GM23338 (cell line): Measurements from ENCODE around the gene BCDIN3D. TPM values are rescaled to one million over a fixed set of nuclear protein-coding genes. Genes with fewer than 3 reads are reported as not detected.

Source experiments
- ATAC-seq: fragments of 200-7000 bp; cut with Tn5 transposase; 3 replicates; pipeline ENCODE4 v1.9.1; 2020
- DNase-seq: peaks from one replicate; pipeline ENCODE4 v3.0.0-alpha.2; 2015; ENCODE audit warnings: low spot score
- H2AFZ ChIP-seq: fragments of 200-600 bp; sonication (generic); 2 replicates; pipeline ENCODE4 v1.8.0; 2016; ENCODE audit warnings: antibody characterized with exemption, mild to moderate bottlenecking, moderate library complexity
- H3F3A ChIP-seq: fragments of 200-600 bp; sonication (generic); replicated peaks from 2 replicates; pipeline ENCODE4 v1.8.0; 2017; ENCODE audit warnings: antibody characterized with exemption, mixed run types, low read depth
- H3K27ac ChIP-seq: fragments of 200-600 bp; sonication (generic); 2 replicates; pipeline ENCODE4 v1.6.1; 2016; ENCODE audit warnings: low read depth
- H3K27me3 ChIP-seq: fragments of 200-600 bp; sonication (generic); 2 replicates; pipeline ENCODE4 v1.8.0; 2016; ENCODE audit warnings: mild to moderate bottlenecking, mixed run types, moderate library complexity; ENCODE audit not compliant: insufficient read depth
- H3K36me3 ChIP-seq: fragments of 200-600 bp; sonication (generic); 2 replicates; pipeline ENCODE4 v1.8.0; 2016; ENCODE audit warnings: mild to moderate bottlenecking; ENCODE audit not compliant: insufficient read depth
- H3K4me1 ChIP-seq: fragments of 200-600 bp; sonication (generic); 2 replicates; pipeline ENCODE4 v1.8.0; 2016; ENCODE audit warnings: mild to moderate bottlenecking, moderate library complexity; ENCODE audit not compliant: insufficient read depth
- H3K4me2 ChIP-seq: fragments of 200-600 bp; sonication (generic); 2 replicates; pipeline ENCODE4 v1.7.1; 2017; ENCODE audit warnings: mixed run types
- H3K4me3 ChIP-seq: fragments of 200-600 bp; sonication (generic); 2 replicates; pipeline ENCODE4 v1.6.1; 2016; ENCODE audit warnings: mixed run types
- H3K79me2 ChIP-seq: fragments of 200-600 bp; sonication (generic); replicated peaks from 2 replicates; pipeline ENCODE4 v1.8.0; 2017; ENCODE audit warnings: mild to moderate bottlenecking; ENCODE audit not compliant: insufficient read depth
- H3K9me2 ChIP-seq: fragments of 200-600 bp; sonication (generic); 2 replicates; pipeline ENCODE4 v1.8.0; 2017; ENCODE audit not compliant: insufficient read depth
- H4K20me1 ChIP-seq: fragments of 200-600 bp; sonication (generic); replicated peaks from 2 replicates; pipeline ENCODE4 v1.8.0; 2017; ENCODE audit warnings: mild to moderate bottlenecking; ENCODE audit not compliant: insufficient read depth
- H3K27ac Mint-ChIP-seq: 2 replicates; pipeline ENCODE4 v1.8.0; 2020; ENCODE audit warnings: inconsistent platforms, mild to moderate bottlenecking, moderate library complexity, mixed read lengths
- H3K27me3 Mint-ChIP-seq: 3 replicates; pipeline ENCODE4 v1.8.0; 2022; ENCODE audit warnings: low read depth, mild to moderate bottlenecking, moderate library complexity, mixed read lengths, inconsistent platforms; ENCODE audit not compliant: insufficient read depth, poor library complexity
- H3K36me3 Mint-ChIP-seq: 3 replicates; pipeline ENCODE4 v1.8.0; 2021; ENCODE audit warnings: low read depth, mild to moderate bottlenecking, inconsistent platforms, moderate library complexity, mixed read lengths
- H3K4me1 Mint-ChIP-seq: 3 replicates; pipeline ENCODE4 v1.8.0; 2020; ENCODE audit warnings: mild to moderate bottlenecking, inconsistent platforms, mixed read lengths
- H3K4me3 Mint-ChIP-seq: 3 replicates; pipeline ENCODE4 v1.8.0; 2021; ENCODE audit warnings: moderate library complexity, mild to moderate bottlenecking, inconsistent platforms, mixed read lengths
- H3K9me3 Mint-ChIP-seq: 3 replicates; pipeline ENCODE4 v1.8.0; 2020; ENCODE audit warnings: moderate library complexity, mild to moderate bottlenecking, inconsistent platforms, mixed read lengths
- CTCF ChIP-seq, 2 experiments: fragments of 200-600 bp in 1 of 2; sonication (generic) in 1 of 2; conservative IDR thresholded peaks; 2 replicates each; pipeline versions ENCODE4 v1.5.1 to v1.6.1; 2016 to 2017; ENCODE audit warnings: antibody characterized with exemption in 2 of 2, low read depth in 2 of 2, mild to moderate bottlenecking in 2 of 2, moderate library complexity in 1 of 2
- ETS1 ChIP-seq: IDR thresholded peaks from 2 replicates; pipeline ENCODE4 v1.6.1; 2016; ENCODE audit warnings: antibody characterized with exemption
- EZH2phosphoT487 ChIP-seq: fragments of 200-600 bp; sonication (generic); IDR thresholded peaks from one replicate; pipeline ENCODE4 v1.8.1; 2018; ENCODE audit warnings: antibody characterized with exemption; ENCODE audit not compliant: unreplicated experiment
- POLR2AphosphoS5 ChIP-seq: IDR thresholded peaks from 2 replicates; pipeline ENCODE4 v1.6.1; 2016; ENCODE audit warnings: antibody characterized with exemption, low read depth
- STAT1 ChIP-seq: IDR thresholded peaks from one replicate; pipeline ENCODE4 v1.6.1; 2016; ENCODE audit warnings: antibody characterized with exemption; ENCODE audit not compliant: unreplicated experiment
- ZNF114 ChIP-seq: fragments of 250-450 bp; sonication (Bioruptor Pico); IDR thresholded peaks from 2 replicates; pipeline ENCODE4 v1.5.0; 2020; ENCODE audit warnings: mild to moderate bottlenecking, moderate library complexity
- ZNF331 ChIP-seq: fragments of 250-450 bp; sonication (Bioruptor Pico); IDR thresholded peaks from 2 replicates; pipeline ENCODE4 v1.5.0; 2020; ENCODE audit warnings: low read depth, mild to moderate bottlenecking, moderate library complexity
- polyA plus RNA-seq: library from polyadenylated mRNA; unstranded; fragments of >200 nt; fragmentation: Nextera tagmentation; extraction: Ambion mirVana; gene quantifications from 2 replicates; pipeline ENCODE4 v1.2.1, GENCODE V29; 2016
- total RNA-seq: library from RNA; depleted of rRNA; stranded (reverse); fragments of >200 nt; shearing (Covaris generic); gene quantifications from 2 replicates; pipeline ENCODE4 v1.2.3, GENCODE V29; 2014

The BCDIN3D gene
- total and polyA plus RNA-seq, 2 experiments from 2014 or later = 1.4 to 1.8 TPM

DNA sequence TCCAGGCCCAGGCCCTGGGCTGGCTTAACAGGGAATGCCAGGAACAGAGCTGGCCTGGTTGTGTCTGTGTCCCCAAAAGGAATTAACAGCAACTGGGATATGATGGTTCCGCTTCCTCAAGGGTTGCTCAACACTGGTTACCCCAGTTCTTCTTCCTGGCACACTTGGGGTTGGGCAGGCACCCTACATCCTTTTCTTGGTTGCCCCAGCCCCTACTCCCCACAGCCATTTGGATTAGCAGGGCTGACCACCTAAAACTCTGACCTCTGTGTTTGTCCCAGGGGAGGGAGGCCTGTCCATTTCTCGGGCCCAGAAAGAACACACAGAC, 45.5 kb downstream of the BCDIN3D start (continued):
- TF ChIP-seq STAT1 = no peak
- TF ChIP-seq ZNF331 (CRISPR knock-in tag) = no peak
- no peak for TF ChIP-seq CTCF (conservative IDR thresholded peaks at IDR 0.05; ENCODE audit: low read depth in 2 of 2)

DNA sequence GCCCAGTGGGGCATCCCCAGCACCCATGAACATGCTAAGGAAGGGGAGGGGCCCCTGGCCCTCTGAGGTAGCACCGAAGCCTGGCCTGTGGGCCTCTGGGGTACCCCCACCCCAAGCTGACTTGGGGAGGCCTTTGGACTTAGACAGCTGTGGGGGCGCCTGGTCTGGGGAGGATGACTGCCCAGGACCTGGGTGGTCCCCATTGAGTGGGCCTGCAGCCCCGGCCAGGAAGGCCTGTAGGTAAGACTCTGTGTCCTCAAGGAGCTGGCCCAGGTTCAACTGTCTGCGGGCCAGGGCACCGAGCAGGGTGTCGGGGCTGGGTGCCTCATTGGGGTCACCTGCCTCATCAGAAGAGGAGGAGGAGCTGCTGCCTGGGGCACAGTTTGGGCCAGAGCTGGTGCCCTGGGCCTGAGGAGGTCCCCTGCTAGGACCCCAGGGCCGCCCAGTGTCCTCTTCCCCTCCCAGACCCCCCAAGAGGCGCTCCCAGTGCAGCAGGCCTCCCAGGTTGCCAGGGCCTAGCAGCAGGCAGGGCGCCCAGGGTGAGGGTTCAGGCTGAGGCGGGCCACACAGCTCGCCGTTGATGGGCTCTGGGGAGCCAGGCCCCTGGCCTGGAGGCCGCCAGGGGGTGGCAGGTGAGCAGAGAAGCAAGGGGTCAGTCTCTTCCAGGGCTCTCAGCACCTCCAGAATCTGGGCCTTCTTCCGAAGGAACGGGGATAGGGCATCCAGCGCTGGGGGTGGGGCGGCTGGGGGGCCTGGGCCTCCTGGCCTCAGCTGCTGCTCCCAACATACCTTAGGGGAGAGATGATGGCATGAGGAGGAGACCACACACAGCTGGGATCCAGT, 46.1 kb downstream of the BCDIN3D start:
- no peaks in the 10 kb centered on the region for H3K27me3 ChIP-seq
- Mint-ChIP-seq H3K4me3 (no peak overlapping the region), H3K9me3 (no peaks in the 10 kb centered on the region), H3K36me3 (peaks cover 14% of the 10 kb centered on the region; the same call in 2 of the 3 replicates), H3K27ac (no peak overlapping the region), H3K4me1 (no peaks in the 10 kb centered on the region), H3K27me3 (peaks cover 6% of the 10 kb centered on the region)
- H2AFZ ChIP-seq = no peak overlapping the region
- no peak for DNase-seq
- H4K20me1 ChIP-seq = 0 out of 2 replicates have a peak, but pooled peaks cover 3% of the 10 kb centered on the region
- no peak overlapping the region for H3K4me2 ChIP-seq
- H3F3A ChIP-seq = no peaks in the 10 kb centered on the region
- H3K27ac ChIP-seq = no peak overlapping the region
- no peaks in the 10 kb centered on the region for H3K9me2 ChIP-seq
- no peaks in the 10 kb centered on the region for H3K4me1 ChIP-seq
- TF ChIP-seq ZNF331 (CRISPR knock-in tag) (no peak), CTCF (conservative IDR thresholded peaks at IDR 0.05; ENCODE audit: low read depth in 2 of 2) (0 out of 4 replicates have a peak, but pooled peaks of 1 of the 2 experiments have one; percentile 13), ZNF114 (CRISPR knock-in tag) (no peak), ETS1 (no peak), POLR2AphosphoS5 (no peak), STAT1 (no peak), EZH2phosphoT487 (no peak)
- no peak for ATAC-seq
- no peaks in the 10 kb centered on the region for H3K79me2 ChIP-seq
- no peaks in the 10 kb centered on the region for H3K36me3 ChIP-seq
- H3K4me3 ChIP-seq = no peak overlapping the region
